ENCODE measurements around the gene PUDP. TPM values are rescaled to one million over a fixed set of nuclear protein-coding genes. Genes with fewer than 3 reads are reported as not detected.

Gene PUDP
- total and polyA plus RNA-seq, 2 experiments from 2014 or later = 22.6 to 32.8 TPM

DNA sequence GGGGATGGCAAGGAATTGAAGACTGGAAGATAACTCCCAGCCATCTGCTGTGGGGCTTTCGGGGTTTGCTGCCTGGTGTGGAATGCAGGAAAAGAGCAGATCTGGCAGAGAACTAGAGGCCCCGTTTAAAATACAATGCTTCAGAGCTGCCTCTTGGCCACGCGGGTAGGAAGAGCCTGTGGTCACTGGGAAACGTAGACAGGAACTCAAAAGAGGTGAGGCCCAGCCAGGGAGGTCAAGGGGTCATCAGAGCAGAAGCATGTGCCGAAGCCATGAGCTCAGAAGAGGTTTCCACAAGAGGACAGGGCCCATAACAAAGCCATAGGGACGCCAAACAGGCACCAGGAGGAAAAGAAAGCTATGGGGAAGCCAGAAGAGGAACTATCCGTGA is 14.9 kb downstream of the PUDP start:
- H4K20me1 ChIP-seq (ENCODE audit: insufficient read depth, poor library complexity, severe bottlenecking) = no peaks in the 10 kb centered on the region
- no peaks in the 10 kb centered on the region for H3K27me3 ChIP-seq
- H2AFZ ChIP-seq = peak overlapping the region; percentile 16
- H3K36me3 ChIP-seq (replicated peaks; ENCODE audit: insufficient read depth, low read depth) = no peaks in the 10 kb centered on the region
- H3K9me3 ChIP-seq (ENCODE audit: low read depth) = no peaks in the 10 kb centered on the region
- no peaks in the 10 kb centered on the region for H3K9me2 ChIP-seq (replicated peaks; ENCODE audit: insufficient read depth)
- H3K4me1 ChIP-seq (ENCODE audit: insufficient read depth) = peaks cover 8% of the 10 kb centered on the region
- no peak for DNase-seq (ENCODE audit: low spot score)
- 45% methylated on average over 8 of the region's 8 CpGs for WGBS (ENCODE audit: low lambda C conversion rate, missing lambda C conversion rate)
- no peak overlapping the region for H3K4me3 ChIP-seq
- peak overlapping the region; percentile 84 for H3K27ac ChIP-seq
- H3K4me2 ChIP-seq = no peak overlapping the region
- no peak for TF ChIP-seq EZH2 (IDR thresholded peaks at IDR 0.05; ENCODE audit: borderline replicate concordance)
- TF ChIP-seq EZH2phosphoT487 (IDR thresholded peaks at IDR 0.05; ENCODE audit: low read depth, severe bottlenecking, unreplicated experiment) = no peak
- TF ChIP-seq CTCF (IDR thresholded peaks at IDR 0.05; ENCODE audit: poor library complexity) = no peak
- peaks cover 26% of the 10 kb centered on the region for H3K79me2 ChIP-seq

GRCh38 chrX:7132335-7133049 is 15.5 kb downstream of the PUDP start:
- Histone ChIP-seq H3K27ac (peak overlapping the region; percentile 84), H3K9me3 (ENCODE audit: low read depth) (no peaks in the 10 kb centered on the region), H3K4me1 (ENCODE audit: insufficient read depth) (peaks cover 8% of the 10 kb centered on the region), H3K9me2 (replicated peaks; ENCODE audit: insufficient read depth) (no peaks in the 10 kb centered on the region), H3K4me2 (no peak overlapping the region), H2AFZ (peak overlapping the region; percentile 16), H4K20me1 (ENCODE audit: insufficient read depth, poor library complexity, severe bottlenecking) (no peaks in the 10 kb centered on the region), H3K79me2 (peaks cover 26% of the 10 kb centered on the region), H3K4me3 (no peak overlapping the region), H3K36me3 (replicated peaks; ENCODE audit: insufficient read depth, low read depth) (no peaks in the 10 kb centered on the region), H3K27me3 (no peaks in the 10 kb centered on the region)
- WGBS (ENCODE audit: low lambda C conversion rate, missing lambda C conversion rate) = 67% methylated on average over 3 of the region's 3 CpGs
- peak; percentile 79 for DNase-seq (ENCODE audit: low spot score)
- TF ChIP-seq CTCF (IDR thresholded peaks at IDR 0.05; ENCODE audit: poor library complexity) (peak; percentile 48), EZH2 (IDR thresholded peaks at IDR 0.05; ENCODE audit: borderline replicate concordance) (no peak), EZH2phosphoT487 (IDR thresholded peaks at IDR 0.05; ENCODE audit: low read depth, severe bottlenecking, unreplicated experiment) (peak; percentile 58)

GRCh38 chrX:7131621-7132020 is 16.3 kb downstream of the PUDP start:
- 82% methylated on average over 13 of the region's 13 CpGs for WGBS (ENCODE audit: low lambda C conversion rate, missing lambda C conversion rate)
- Histone ChIP-seq H2AFZ (no peak overlapping the region), H3K4me1 (ENCODE audit: insufficient read depth) (peaks cover 8% of the 10 kb centered on the region), H3K27me3 (no peaks in the 10 kb centered on the region), H3K79me2 (peaks cover 23% of the 10 kb centered on the region), H3K4me2 (no peak overlapping the region), H4K20me1 (ENCODE audit: insufficient read depth, poor library complexity, severe bottlenecking) (no peaks in the 10 kb centered on the region), H3K27ac (peak overlapping the region; percentile 57), H3K36me3 (replicated peaks; ENCODE audit: insufficient read depth, low read depth) (no peaks in the 10 kb centered on the region), H3K9me3 (ENCODE audit: low read depth) (no peaks in the 10 kb centered on the region), H3K4me3 (no peak overlapping the region), H3K9me2 (replicated peaks; ENCODE audit: insufficient read depth) (no peaks in the 10 kb centered on the region)
- DNase-seq (ENCODE audit: low spot score) = no peak
- no peak for TF ChIP-seq EZH2 (IDR thresholded peaks at IDR 0.05; ENCODE audit: borderline replicate concordance)
- TF ChIP-seq CTCF (IDR thresholded peaks at IDR 0.05; ENCODE audit: poor library complexity) = no peak
- TF ChIP-seq EZH2phosphoT487 (IDR thresholded peaks at IDR 0.05; ENCODE audit: low read depth, severe bottlenecking, unreplicated experiment) = no peak
